ENCODE measurements around the gene RHO. TPM values are rescaled to one million over a fixed set of nuclear protein-coding genes. Genes with fewer than 3 reads are reported as not detected.

Gene RHO
- total RNA-seq, 1 experiment from 2014 or later, result not detected

- H3K27ac Mint-ChIP-seq, result no peak overlapping the region
These were observed 14.7 kb upstream of the RHO start for GRCh38 chr3:129513705-129514104.

More at GRCh38 chr3:129513705-129514104, 14.7 kb upstream of the RHO start:
- Mint-ChIP-seq H3K36me3 (no peaks in the 10 kb centered on the region; the same call in 1 of the 2 replicates), H3K4me1 (no peaks in the 10 kb centered on the region), H3K9me3 (no peaks in the 10 kb centered on the region), H3K4me3 (no peak overlapping the region), H3K27me3 (ENCODE audit: low read depth) (no peaks in the 10 kb centered on the region; the same call in 1 of the 2 replicates)
- ChIA-PET CTCF (no interaction called here), POLR2A (no interaction called here)
- TF ChIP-seq NFATC4 (CRISPR knock-in tag; IDR thresholded peaks at IDR 0.05) (no peak), ZNF317 (CRISPR knock-in tag; IDR thresholded peaks at IDR 0.05; ENCODE audit: borderline replicate concordance, low read depth) (no peak), RORB (CRISPR knock-in tag; IDR thresholded peaks at IDR 0.05) (no peak), OVOL2 (CRISPR knock-in tag; IDR thresholded peaks at IDR 0.05; ENCODE audit: borderline replicate concordance) (no peak), CDX4 (CRISPR knock-in tag; IDR thresholded peaks at IDR 0.05; ENCODE audit: borderline replicate concordance) (no peak), TEAD1 (CRISPR knock-in tag; IDR thresholded peaks at IDR 0.05) (no peak), ZNF425 (CRISPR knock-in tag; conservative IDR thresholded peaks at IDR 0.05) (no peak), NFYB (CRISPR knock-in tag; conservative IDR thresholded peaks at IDR 0.05; ENCODE audit: low read depth) (no peak), GABPB1 (CRISPR knock-in tag; IDR thresholded peaks at IDR 0.05) (no peak), CTCF (IDR thresholded peaks at IDR 0.05) (no peak), MYBL2 (CRISPR knock-in tag; IDR thresholded peaks at IDR 0.05) (no peak), RELA (CRISPR knock-in tag; IDR thresholded peaks at IDR 0.05; ENCODE audit: borderline replicate concordance) (no peak), ZNF532 (CRISPR knock-in tag; IDR thresholded peaks at IDR 0.05; ENCODE audit: borderline replicate concordance) (no peak), SMAD3 (CRISPR knock-in tag; IDR thresholded peaks at IDR 0.05; ENCODE audit: borderline replicate concordance) (no peak), NR1H2 (CRISPR knock-in tag; IDR thresholded peaks at IDR 0.05) (no peak)
- no peak for DNase-seq (ENCODE audit: low spot score)
- ATAC-seq, result no peak

Data from WTC11 (cell line).